GM19455 (cell line): ENCODE results near the gene TP53TG3B.
"Not testable (repeated sequence)": the region's sequence is repeated elsewhere in the genome, so short reads cannot be mapped to it uniquely, and the experiment has no call there.

ENCODE experiments used
- ATAC-seq: cut with Tn5 transposase; IDR thresholded peaks from one replicate; pipeline ENCODE4 v1.9.1; 2021; ENCODE audit not compliant: unreplicated experiment

Gene TP53TG3B

GRCh38 chr16:33360541-33360940 lies at the start of gene TP53TG3B:
TSS of gene TP53TG3B (plus strand) at chr16:33360841. CDS start at chr16:33360909, 68 bp downstream.
- ATAC-seq = not testable (repeated sequence)

GRCh38 chr16:33336226-33337012 lies 24.2 kb upstream of the TP53TG3B start:
- not testable (repeated sequence) for ATAC-seq

- not testable (repeated sequence) for ATAC-seq
Observed at GRCh38 chr16:33337627-33338542, 22.8 kb upstream of the TP53TG3B start.

- not testable (repeated sequence) for ATAC-seq
Observed at GRCh38 chr16:33338543-33338951, 22.1 kb upstream of the TP53TG3B start.

GRCh38 chr16:33339093-33340061 lies 21.3 kb upstream of the TP53TG3B start:
- ATAC-seq = not testable (repeated sequence)
